ENCODE data around the gene SDR9C7. TPM values are rescaled to one million over a fixed set of nuclear protein-coding genes. Genes with fewer than 3 reads are reported as not detected.

The SDR9C7 gene
- total RNA-seq, 1 experiment from 2014 or later, result not detected

GRCh38 chr12:56957229-56958052 lies 23.2 kb upstream of the SDR9C7 start, which contains the start of gene RDH16:
TSS of gene RDH16 (minus strand) at chr12:56957608. CDS start at chr12:56957462, 146 bp downstream.
- ChIA-PET CTCF (no interaction called here), POLR2A (ENCODE audit: unreplicated experiment) (no interaction called here)
- H4K20me1 ChIP-seq (ENCODE audit: low read length), result no peaks in the 10 kb centered on the region
- DNase-seq (peak; percentile 90), ATAC-seq (peak; percentile 91)
- peak within 1 kb of the TSS; percentile 69 for H2AFZ ChIP-seq (ENCODE audit: low read length)
- H3K4me1 ChIP-seq (ENCODE audit: insufficient read depth, low read length), result peaks cover 22% of the 10 kb centered on the region
- H3K36me3 ChIP-seq (ENCODE audit: low read depth, low read length), result no peaks in the 10 kb centered on the region
- H3K27me3 ChIP-seq (ENCODE audit: low read length), result no peaks in the 10 kb centered on the region
- H3K4me3 ChIP-seq (ENCODE audit: low read length), result no peak within 1 kb of the TSS
- TF ChIP-seq EZH2 (IDR thresholded peaks at IDR 0.05; ENCODE audit: low read length, unreplicated experiment), result no peak
- TF ChIP-seq CTCF (conservative IDR thresholded peaks at IDR 0.05; ENCODE audit: low read depth, low read length), result no peak
- no peak for TF ChIP-seq EZH2phosphoT487 (IDR thresholded peaks at IDR 0.05; ENCODE audit: borderline replicate concordance, low read length)
- peak within 1 kb of the TSS; percentile 26; the same call in 1 of the 2 replicates for H3K27ac ChIP-seq (ENCODE audit: low read length)
- BruUV-seq (replicated peaks), result no TSS peak
- H3F3A ChIP-seq (ENCODE audit: low read length, unreplicated experiment), result no peaks in the 10 kb centered on the region
- intact Hi-C loops (cut with micrococcal nuclease), result no loop called here
- H3K4me2 ChIP-seq (ENCODE audit: low read length), result peak within 1 kb of the TSS; percentile 67
- H3K9me2 ChIP-seq (replicated peaks; ENCODE audit: low read length), result no peaks in the 10 kb centered on the region
- no peak within 1 kb of the TSS for H3K9ac ChIP-seq (ENCODE audit: low read length)
- H3K79me2 ChIP-seq (ENCODE audit: low read length), result no peaks in the 10 kb centered on the region
- H3K9me3 ChIP-seq (ENCODE audit: low read length), result no peaks in the 10 kb centered on the region

- Histone ChIP-seq H3F3A (ENCODE audit: low read length, unreplicated experiment) (no peaks in the 10 kb centered on the region), H3K9me2 (replicated peaks; ENCODE audit: low read length) (no peaks in the 10 kb centered on the region), H3K9me3 (ENCODE audit: low read length) (no peaks in the 10 kb centered on the region), H3K27ac (ENCODE audit: low read length) (no peak overlapping the region), H3K36me3 (ENCODE audit: low read depth, low read length) (no peaks in the 10 kb centered on the region), H3K79me2 (ENCODE audit: low read length) (no peaks in the 10 kb centered on the region), H4K20me1 (ENCODE audit: low read length) (no peaks in the 10 kb centered on the region), H3K4me2 (ENCODE audit: low read length) (no peak overlapping the region), H3K4me3 (ENCODE audit: low read length) (no peak overlapping the region), H3K9ac (ENCODE audit: low read length) (no peak overlapping the region), H3K4me1 (ENCODE audit: insufficient read depth, low read length) (peaks cover 22% of the 10 kb centered on the region), H2AFZ (ENCODE audit: low read length) (no peak overlapping the region), H3K27me3 (ENCODE audit: low read length) (no peaks in the 10 kb centered on the region)
- TF ChIP-seq EZH2phosphoT487 (IDR thresholded peaks at IDR 0.05; ENCODE audit: borderline replicate concordance, low read length), result no peak
- TF ChIP-seq CTCF (conservative IDR thresholded peaks at IDR 0.05; ENCODE audit: low read depth, low read length), result no peak
- no peak for TF ChIP-seq EZH2 (IDR thresholded peaks at IDR 0.05; ENCODE audit: low read length, unreplicated experiment)
- no TSS peak for BruUV-seq (replicated peaks)
- ChIA-PET CTCF (no interaction called here), POLR2A (ENCODE audit: unreplicated experiment) (no interaction called here)
- ATAC-seq (no peak), DNase-seq (peak; percentile 16)
- intact Hi-C loops (cut with micrococcal nuclease), result no loop called here
Observed at GRCh38 chr12:56955631-56956256, 21.5 kb upstream of the SDR9C7 start.

- intact Hi-C loops (cut with micrococcal nuclease), result no loop called here
- POLR2A ChIA-PET (ENCODE audit: unreplicated experiment), result no interaction called here
- no peak for ATAC-seq
Observed at GRCh38 chr12:56954958-56955355, 20.7 kb upstream of the SDR9C7 start.

More at GRCh38 chr12:56954958-56955355, 20.7 kb upstream of the SDR9C7 start:
- H3F3A ChIP-seq (ENCODE audit: low read length, unreplicated experiment), result no peaks in the 10 kb centered on the region
- no peak overlapping the region for H3K27ac ChIP-seq (ENCODE audit: low read length)
- H3K4me1 ChIP-seq (ENCODE audit: insufficient read depth, low read length), result peaks cover 27% of the 10 kb centered on the region
- TF ChIP-seq EZH2phosphoT487 (IDR thresholded peaks at IDR 0.05; ENCODE audit: borderline replicate concordance, low read length), result no peak
- no peak for TF ChIP-seq CTCF (conservative IDR thresholded peaks at IDR 0.05; ENCODE audit: low read depth, low read length)
- TF ChIP-seq EZH2 (IDR thresholded peaks at IDR 0.05; ENCODE audit: low read length, unreplicated experiment), result no peak
- H3K9ac ChIP-seq (ENCODE audit: low read length), result no peak overlapping the region
- DNase-seq, result no peak
- BruUV-seq (replicated peaks), result no TSS peak
- no peaks in the 10 kb centered on the region for H4K20me1 ChIP-seq (ENCODE audit: low read length)
- CTCF ChIA-PET, result no interaction called here
- no peaks in the 10 kb centered on the region for H3K9me3 ChIP-seq (ENCODE audit: low read length)
- H3K4me3 ChIP-seq (ENCODE audit: low read length), result no peak overlapping the region
- no peaks in the 10 kb centered on the region for H3K36me3 ChIP-seq (ENCODE audit: low read depth, low read length)
- H3K4me2 ChIP-seq (ENCODE audit: low read length), result no peak overlapping the region
- H3K79me2 ChIP-seq (ENCODE audit: low read length), result no peaks in the 10 kb centered on the region
- H3K9me2 ChIP-seq (replicated peaks; ENCODE audit: low read length), result no peaks in the 10 kb centered on the region
- no peaks in the 10 kb centered on the region for H3K27me3 ChIP-seq (ENCODE audit: low read length)
- no peak overlapping the region for H2AFZ ChIP-seq (ENCODE audit: low read length)
